Left forelimb (tissue), 1 donor: ENCODE measurements around the gene FAT2.
"Not testable (repeated sequence)": the region's sequence is repeated elsewhere in the genome, so short reads cannot be mapped to it uniquely, and the experiment has no call there.

Experiments used
- DNase-seq: peaks from one replicate; pipeline ENCODE4 v3.0.0-alpha.2; 2018; ENCODE audit warnings: low spot score

Gene FAT2

DNA sequence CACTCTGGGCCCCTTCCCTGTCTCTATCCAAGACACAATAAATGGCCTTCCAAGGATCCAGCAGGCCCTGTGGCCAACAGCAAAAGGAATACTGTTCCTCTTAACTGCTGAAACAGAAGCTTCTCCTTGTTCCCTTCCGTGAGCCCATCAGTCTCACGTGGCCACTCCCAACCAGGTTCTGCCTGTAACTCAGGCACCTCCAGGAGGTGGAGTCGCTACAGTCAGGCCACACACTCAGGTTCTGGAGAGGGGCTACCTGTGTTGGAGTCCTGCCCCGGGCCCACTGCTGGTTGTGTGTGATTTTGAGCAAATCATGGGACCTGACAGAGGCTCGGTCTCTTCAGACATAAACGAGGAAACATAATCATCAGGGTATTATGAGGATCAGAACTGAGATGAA, 10.3 kb downstream of the FAT2 start:
- no peak for DNase-seq

GRCh38 chr5:151580239-151580638, 10.9 kb downstream of the FAT2 start:
- DNase-seq: no peak

- not testable (repeated sequence) for DNase-seq
Observed at GRCh38 chr5:151579146-151579545, 12.0 kb downstream of the FAT2 start.

- DNase-seq: no peak
Observed at GRCh38 chr5:151578326-151579025, 12.7 kb downstream of the FAT2 start.

DNA sequence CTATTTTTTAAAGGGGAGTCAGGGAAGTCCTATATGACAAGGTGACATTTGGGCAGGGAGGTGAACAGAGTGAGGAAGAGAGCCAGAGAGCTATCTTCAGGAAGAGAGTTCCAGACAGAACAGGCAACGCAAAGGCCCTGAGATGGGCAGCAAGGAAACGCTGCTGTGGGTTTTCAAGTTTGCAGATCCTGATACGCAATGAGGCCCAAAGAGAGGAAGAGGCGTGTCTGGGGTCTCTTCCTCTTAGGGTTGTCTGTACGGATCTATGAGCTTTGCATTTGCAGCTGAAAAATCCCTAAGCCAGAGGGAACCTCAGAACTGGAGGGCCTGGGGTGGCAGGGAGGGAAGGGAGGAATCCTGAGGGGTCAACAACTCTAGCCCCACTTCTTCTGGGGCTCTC, 13.6 kb downstream of the FAT2 start:
- no peak for DNase-seq

- DNase-seq: no peak
Observed at GRCh38 chr5:151574444-151574996, 16.6 kb downstream of the FAT2 start.

GRCh38 chr5:151572657-151573368, 18.3 kb downstream of the FAT2 start:
- no peak for DNase-seq

DNA sequence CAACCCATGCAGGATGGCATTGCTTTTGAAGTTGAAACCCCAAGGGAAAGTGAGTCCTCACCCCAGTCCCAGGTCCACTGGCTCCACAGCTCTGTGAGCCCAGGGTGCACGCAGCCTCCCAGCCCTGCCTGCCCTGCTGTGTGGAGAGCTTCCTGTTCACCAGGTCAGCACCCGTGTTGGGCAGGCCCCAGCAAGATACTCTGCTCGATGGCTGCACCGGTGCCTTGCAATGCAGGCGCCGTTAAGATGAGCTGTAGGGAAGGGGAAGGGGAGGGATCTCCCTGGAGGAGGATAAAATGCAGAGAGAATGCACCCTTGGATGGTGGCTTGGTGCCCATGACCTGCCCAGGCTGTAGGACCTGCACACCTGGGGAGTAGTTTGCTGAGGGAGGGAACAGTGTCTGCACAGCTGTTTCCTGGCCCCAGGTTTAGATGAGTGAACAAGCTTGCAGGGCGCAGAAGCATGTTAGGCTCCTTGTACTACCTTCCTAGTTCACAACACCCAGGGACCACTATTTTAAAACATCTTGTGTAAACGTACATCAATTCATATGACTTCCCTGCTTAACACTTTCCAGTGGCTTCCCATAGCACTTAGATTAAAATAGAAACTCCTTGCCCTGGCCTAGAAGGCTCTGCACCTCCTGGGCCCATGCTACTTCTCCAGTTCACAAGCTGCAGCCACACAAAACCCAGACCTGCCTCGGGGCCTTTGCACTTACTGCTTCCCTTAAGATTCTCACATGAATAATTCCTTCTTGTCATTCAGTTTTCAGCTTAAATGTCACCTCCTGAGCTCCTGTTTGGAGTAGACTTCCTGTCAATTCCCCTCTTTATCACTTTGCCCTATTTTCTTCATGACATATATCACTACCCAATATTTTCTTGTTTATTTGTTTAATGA, 19.6 kb downstream of the FAT2 start:
- DNase-seq: no peak

DNA sequence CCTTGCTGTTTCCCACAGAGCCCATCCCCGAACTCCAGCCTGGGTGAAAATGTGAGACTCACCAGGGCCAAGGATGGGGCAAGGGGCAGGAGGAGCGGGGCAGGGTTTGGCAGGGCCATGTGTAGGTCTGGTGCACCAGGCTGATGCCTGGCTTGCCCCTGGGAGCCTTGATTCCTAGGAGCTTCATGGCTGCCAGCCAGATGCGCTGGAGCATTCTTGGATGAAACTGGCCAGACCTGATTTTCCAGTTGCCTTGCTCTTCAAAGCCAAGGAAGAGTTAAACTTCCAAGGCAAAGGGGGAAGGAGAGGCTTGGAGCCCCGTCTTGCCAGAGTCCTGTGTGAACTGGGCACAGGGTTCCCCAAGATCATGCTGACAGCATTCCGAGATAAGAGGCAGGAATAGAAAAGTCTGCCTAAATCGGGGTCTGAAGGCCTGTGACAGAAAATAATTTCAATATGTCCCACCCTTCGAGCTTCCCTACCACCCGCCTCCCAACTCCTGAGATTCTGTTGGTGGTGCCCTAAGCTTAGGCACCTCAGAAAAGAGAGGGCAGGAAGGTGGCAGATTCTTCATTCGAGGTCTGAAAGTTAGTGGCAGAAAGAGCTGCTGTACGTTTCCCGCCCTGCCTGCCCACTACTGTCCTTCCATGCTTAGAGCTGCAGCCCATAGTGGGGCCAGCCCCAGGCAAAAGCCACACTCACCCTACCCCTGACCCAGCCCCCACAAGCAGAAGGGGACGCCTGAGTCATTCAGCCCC, 20.4 kb downstream of the FAT2 start:
- no peak for DNase-seq

GRCh38 chr5:151570058-151570457, 21.1 kb downstream of the FAT2 start:
- DNase-seq: no peak

- DNase-seq: no peak
Observed at GRCh38 chr5:151569132-151570046, 21.7 kb downstream of the FAT2 start.

DNA sequence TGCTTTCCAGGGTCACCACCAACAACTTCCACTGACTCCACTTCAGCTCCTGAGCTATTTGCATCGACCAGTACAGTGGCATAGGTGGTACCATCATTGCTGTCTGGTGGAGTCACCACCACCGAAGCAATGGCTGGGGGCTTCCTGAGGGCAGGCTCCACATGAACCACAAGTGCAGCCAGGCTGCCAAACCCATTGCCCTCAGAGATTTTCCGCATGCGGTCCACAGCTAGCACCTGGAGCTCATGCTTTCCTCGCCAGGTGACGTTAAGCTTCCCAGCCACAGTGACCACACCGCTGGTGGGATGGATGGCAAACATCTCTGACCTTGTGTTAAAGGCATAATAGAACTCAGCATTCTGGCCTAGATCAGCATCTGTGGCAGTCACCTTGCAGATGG, 23.1 kb downstream of the FAT2 start:
- DNase-seq: peak; percentile 57

- DNase-seq: no peak
Observed at GRCh38 chr5:151565971-151566370, 25.2 kb downstream of the FAT2 start.

GRCh38 chr5:151562019-151562707, 29.0 kb downstream of the FAT2 start:
- DNase-seq: no peak

DNA sequence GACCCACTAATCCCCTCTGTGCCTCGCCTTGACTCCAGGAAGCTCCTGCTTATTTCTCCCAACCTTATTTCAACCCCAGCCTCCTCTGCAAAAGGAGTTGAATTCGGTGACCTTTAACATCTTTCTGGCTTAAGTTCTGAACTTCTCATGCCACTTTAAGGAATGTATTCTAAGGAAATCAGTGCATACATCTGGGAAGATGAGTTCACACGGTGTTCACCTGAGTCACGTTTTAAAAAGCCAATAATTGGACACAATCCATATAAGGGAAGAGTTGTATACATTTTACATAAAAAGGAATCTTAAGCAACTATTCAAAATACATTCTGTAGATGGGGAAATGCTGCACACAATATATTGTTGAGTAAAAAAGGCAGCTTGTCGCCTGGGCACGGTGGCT, 33.2 kb downstream of the FAT2 start:
- no peak for DNase-seq

DNA sequence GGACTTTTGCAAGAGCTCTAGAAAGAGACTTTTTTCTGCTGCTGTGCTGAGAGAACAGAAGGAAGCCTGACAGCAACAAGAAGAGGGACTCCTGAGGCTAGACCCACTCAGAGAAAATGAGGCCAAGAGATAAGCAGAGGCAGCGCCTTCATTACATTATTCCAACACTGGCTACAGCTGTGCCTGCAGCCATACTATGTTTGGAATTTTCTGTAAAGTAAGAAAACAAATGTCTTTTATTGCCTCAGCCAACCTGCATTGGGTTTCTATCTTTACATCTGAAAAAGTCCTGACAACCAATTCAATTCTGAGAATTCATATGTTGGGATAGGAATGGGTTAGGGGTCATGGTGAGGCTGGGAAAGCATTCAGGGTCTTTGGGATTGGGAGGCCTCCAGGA, 33.7 kb downstream of the FAT2 start:
- DNase-seq: no peak

DNA sequence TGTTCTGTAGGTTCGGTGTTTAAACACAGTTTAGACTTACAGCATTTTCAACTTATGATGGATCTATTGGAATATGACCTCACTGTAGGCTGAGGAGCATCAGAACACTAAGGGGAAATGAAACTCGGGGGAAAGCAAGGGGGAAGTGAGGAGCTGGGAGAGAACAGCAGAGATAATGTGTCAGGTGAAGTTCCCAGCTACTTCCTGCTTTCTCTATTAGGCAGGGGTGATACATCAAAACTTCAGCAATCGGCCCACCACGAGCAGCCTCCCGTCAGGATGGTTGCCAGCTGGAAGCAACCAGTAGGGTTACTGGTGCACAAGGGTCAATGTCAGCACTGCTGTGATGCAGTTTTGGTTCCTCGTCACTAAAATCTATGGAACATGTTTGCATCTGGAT, 34.3 kb downstream of the FAT2 start:
- DNase-seq: peak; percentile 17

DNA sequence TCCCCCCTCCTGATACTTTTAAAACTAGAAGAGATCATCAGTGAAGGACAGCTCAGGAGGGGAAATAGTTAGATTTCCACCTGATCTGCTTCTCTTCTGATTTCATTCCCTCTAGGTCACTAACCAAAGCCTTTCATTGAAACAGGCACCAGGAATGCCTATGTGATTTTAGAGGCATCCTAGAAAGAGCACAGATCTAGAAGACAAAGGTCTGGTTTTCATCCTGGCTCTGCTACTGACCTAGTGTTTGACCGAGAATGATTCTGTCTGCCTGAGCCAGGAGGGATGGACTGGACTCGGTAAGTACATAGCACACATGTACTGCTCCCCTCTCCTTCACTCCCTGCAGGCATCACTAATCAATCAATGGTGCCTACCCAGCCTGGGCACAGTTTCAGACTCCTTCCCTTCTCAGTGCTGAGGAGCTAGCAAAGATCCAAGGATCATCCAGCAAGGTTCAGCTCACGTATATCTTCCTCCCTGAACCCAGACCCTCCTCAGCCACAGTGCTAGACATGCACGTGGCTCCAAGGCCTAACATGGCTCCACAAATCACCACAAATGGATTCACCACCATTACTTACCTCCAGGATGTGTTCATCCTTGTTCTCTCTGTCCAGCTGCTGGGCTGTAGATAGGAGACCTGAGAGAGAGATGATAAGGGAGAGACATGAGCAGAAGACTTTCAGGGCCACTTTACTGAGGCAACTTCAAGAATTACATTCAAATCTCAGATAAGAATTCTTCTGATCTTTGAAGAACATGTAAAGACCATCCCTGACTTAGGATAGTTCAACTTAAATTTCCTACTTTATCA, 35.2 kb downstream of the FAT2 start:
- no peak for DNase-seq

- no peak for DNase-seq
Observed at GRCh38 chr5:151553695-151554094, 37.4 kb downstream of the FAT2 start.
